AML-193 (cell line): ENCODE data around the gene TBC1D13.
"Not testable (repeated sequence)": the region's sequence is repeated elsewhere in the genome, so short reads cannot be mapped to it uniquely, and the experiment has no call there.

Experiments used
- DNase-seq, 2 experiments: peaks; one replicate each; lab custom pipeline; 2025; lab: John Stamatoyannopoulos, UW

The TBC1D13 gene

GRCh38 chr9:128820665-128821583 is 33.9 kb downstream of the TBC1D13 start:
- DNase-seq, result no peak

GRCh38 chr9:128821584-128822406 is 34.7 kb downstream of the TBC1D13 start:
- DNase-seq, result no peak

GRCh38 chr9:128822407-128823042 is 35.5 kb downstream of the TBC1D13 start:
- DNase-seq, result no peak

GRCh38 chr9:128823362-128823902 is 36.4 kb downstream of the TBC1D13 start:
- no peak for DNase-seq

- DNase-seq, result no peak
These were observed 36.9 kb downstream of the TBC1D13 start for GRCh38 chr9:128823903-128824406.

GRCh38 chr9:128824911-128825310 is 37.9 kb downstream of the TBC1D13 start:
- no peak for DNase-seq

GRCh38 chr9:128825923-128826700 is 39.1 kb downstream of the TBC1D13 start:
- no peak for DNase-seq

- DNase-seq, result no peak
These were observed 41.2 kb downstream of the TBC1D13 start for GRCh38 chr9:128828267-128828666.

GRCh38 chr9:128828719-128829452 is 41.8 kb downstream of the TBC1D13 start:
- DNase-seq, result no peak

GRCh38 chr9:128829477-128830251 is 42.6 kb downstream of the TBC1D13 start, which contains the start of gene SPOUT1:
Gene SPOUT1, minus strand, starts transcription at chr9:128829794. Its CDS starts 14 bp downstream, at chr9:128829780.
- peak; percentile 86 to 89 for DNase-seq

- no peak for DNase-seq
These were observed 46.6 kb downstream of the TBC1D13 start for GRCh38 chr9:128833696-128834095.

- no peak for DNase-seq
These were observed 48.5 kb downstream of the TBC1D13 start for GRCh38 chr9:128835246-128836210.

GRCh38 chr9:128836509-128837145 is 49.6 kb downstream of the TBC1D13 start:
- no peak for DNase-seq

GRCh38 chr9:128838338-128838737 is 51.3 kb downstream of the TBC1D13 start:
- DNase-seq, result no peak

- no peak for DNase-seq
These were observed 53.5 kb downstream of the TBC1D13 start for GRCh38 chr9:128840524-128840923.

GRCh38 chr9:128841694-128842492 is 54.8 kb downstream of the TBC1D13 start:
- DNase-seq, result no peak

GRCh38 chr9:128843171-128843570 is 56.1 kb downstream of the TBC1D13 start:
- DNase-seq, result not testable (repeated sequence)
